ENCODE results near the gene E2F1.
"Not testable (repeated sequence)": the region's sequence is repeated elsewhere in the genome, so short reads cannot be mapped to it uniquely, and the experiment has no call there.

E2F1 gene

DNA sequence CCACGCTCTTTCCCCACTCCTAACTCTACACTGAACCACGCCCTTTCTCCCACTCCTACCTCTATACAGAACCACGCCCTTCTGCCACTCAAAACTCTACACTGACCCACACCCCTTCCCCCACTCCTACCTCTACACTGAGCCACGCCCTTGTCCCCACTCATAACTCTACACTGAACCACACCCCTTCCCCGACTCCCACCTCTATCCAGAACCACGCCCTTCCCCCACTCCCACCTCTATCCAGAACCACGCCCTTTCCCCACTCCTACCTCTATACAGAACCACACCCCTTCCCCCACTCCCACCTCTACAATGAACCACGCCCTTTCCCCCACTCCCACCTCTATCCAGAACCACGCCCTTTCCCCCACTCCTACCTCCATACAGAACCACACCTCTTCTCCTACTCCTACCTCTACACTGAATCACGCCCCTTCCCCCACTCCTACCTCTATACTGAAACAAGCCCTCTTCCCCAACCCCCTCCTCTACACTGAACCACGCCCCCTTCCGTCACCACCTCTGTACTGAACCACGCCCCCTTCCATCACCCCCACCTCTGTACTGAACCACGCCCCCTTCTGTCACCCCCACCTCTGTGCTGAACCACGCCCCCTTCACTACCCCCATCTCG lies 23.8 kb upstream of the E2F1 start:
- no peak for DNase-seq

DNA sequence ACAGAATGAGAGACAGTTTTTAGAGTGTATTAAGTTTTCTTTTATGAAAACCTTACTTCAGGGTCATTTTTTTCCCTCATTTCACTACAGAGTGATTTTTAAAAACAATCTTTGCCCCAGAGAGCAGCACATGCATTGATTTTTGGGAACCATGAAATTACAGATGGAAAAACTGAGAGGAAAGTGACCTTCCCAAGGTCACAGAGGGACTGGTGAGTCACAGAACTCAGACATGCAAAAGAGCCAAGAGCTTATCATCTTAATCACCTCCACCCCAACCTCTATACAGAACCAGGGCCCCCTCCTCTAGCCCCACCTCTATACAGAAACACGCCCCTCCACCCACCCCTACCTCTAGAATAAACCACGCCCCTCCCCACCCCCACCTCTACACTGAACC lies 23.2 kb upstream of the E2F1 start:
- no peak for DNase-seq

DNA sequence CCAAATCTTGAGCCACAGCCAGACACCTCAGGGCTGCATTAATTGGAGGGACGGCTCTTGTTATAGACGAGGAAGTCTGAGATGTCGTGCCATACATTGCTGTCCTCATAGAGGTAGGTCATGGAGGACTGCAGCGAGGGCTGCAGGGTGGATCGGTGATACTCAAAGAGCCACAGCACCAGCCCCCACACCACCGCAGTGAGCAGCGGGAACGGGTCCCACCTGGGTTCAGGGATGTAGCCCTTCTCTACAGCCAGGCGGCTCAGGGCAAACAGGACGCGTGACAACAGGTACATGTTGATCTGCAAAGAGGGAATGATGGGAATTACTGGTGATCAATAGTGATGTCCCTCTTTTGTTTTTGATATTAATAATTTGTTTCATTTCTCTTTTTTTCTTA lies 21.5 kb upstream of the E2F1 start:
- DNase-seq = no peak

DNA sequence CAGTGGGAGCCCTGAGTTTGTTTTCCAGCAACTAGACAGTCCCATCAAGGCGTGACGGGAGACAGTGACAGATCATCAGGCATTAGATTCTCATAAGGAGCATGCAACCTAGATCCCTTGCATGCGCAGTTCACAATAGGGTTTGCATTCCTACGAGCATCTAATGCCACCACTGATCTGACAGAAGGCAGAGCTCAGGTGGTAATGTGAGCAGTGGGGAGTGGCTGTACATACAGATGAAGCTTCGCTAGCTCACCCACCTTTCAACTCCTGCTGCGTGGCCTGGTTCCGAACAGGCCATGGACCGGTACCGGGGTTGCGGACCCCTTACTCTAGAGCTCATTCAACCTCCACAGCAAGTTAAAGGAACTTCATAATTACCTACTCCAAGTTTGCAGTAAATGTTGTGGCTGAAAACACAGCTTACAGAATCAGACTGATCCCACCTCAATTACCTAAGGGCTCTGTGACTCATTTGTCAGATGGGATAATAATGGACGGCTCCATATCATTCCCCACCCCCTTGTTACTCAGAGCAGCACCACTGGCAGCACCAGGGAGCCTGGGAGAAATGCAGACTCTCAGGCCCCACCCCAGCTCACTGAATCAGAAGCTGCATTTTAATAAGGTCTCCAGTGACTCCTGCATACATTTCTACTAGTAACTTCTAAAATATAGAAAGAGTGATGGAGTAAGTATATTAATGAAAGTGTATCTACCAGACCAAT lies 18.2 kb upstream of the E2F1 start:
- DNase-seq = no peak

DNA sequence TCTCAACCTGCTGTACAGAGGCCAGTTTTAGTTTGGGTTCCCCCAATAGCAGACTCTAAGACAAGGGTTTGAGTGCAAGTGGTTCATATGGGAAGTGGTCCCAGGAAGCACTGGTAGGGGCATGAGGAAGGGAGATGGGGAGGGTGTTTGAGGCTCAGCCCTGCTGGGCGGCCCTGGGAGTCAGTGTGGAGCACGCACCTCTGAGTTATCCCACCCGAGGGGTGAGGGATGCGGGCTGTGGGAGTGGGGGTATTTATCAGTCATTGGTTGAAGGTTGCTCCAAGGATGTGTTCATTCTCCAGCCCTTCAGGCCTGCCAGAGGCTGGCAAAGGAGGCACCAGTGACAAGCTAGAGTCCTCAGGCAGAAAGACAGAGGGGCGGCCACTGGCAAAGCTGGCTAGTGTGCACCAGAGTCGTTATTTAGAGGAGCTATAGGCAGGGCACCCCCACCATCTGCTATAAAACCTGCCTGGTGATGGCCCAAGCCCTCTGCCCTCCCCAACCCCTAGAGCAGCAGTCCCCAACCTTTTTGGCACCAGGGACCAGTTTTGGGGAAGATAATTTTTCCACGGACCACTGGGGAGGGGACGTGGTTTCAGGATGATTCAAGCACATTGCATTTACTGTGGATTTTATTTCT lies 17.4 kb upstream of the E2F1 start:
- no peak for DNase-seq

DNA sequence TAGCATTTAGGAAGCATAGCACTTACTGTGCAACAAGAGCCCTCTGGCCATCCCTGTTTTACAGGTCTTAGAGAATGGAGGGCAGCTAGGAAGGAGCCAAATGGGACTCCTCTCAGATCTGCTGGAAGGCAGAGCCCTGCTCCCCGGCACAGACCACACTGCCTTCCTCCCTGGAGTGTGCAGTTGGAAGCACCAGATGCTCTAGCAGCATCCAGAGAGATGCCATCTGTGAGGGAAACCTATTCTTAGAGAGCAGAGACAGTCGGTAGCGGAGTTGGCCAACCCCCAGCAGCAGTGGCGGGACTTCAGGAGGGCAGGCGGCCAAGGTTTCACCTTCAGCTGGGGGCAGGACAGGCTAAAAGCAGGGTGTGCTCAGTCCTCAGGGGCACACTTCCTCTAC lies 16.7 kb upstream of the E2F1 start:
- DNase-seq = no peak

DNA sequence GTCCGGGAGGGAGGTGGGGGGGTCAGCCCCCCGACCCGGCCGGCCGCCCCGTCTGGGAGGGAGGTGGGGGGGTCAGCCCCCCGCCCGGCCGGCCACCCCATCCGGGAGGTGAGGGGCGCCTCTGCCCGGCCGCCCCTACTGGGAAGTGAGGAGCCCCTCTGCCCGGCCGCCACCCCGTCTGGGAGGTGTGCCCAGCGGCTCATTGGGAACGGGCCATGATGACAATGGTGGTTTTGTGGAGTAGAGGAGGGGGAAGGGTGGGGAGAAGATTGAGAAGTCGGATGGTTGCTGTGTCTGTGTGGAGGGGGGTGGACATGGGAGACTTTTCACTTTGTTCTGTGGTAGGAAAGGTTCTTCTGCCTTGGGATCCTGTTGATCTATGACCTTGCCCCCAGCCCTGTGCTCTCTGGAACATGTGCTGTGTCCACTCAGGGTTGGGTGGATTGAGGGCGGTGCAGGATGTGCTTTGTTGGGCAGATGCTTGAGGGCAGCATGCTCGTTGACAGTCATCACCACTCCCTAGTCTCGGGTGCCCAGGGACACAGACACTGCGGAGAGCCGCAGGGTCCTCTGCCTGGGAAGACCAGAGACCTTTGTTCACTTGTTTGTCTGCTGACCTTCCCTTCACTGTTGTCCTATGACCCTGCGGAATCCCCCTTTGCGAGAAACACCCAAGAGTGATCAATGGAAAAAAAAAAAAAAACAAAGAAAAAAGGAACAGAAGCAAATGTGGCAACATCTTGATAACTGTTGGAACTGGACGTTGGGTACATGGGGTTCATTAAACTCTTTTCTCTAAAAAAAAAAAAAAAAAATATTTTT lies 15.7 kb upstream of the E2F1 start:
- DNase-seq = no peak

DNA sequence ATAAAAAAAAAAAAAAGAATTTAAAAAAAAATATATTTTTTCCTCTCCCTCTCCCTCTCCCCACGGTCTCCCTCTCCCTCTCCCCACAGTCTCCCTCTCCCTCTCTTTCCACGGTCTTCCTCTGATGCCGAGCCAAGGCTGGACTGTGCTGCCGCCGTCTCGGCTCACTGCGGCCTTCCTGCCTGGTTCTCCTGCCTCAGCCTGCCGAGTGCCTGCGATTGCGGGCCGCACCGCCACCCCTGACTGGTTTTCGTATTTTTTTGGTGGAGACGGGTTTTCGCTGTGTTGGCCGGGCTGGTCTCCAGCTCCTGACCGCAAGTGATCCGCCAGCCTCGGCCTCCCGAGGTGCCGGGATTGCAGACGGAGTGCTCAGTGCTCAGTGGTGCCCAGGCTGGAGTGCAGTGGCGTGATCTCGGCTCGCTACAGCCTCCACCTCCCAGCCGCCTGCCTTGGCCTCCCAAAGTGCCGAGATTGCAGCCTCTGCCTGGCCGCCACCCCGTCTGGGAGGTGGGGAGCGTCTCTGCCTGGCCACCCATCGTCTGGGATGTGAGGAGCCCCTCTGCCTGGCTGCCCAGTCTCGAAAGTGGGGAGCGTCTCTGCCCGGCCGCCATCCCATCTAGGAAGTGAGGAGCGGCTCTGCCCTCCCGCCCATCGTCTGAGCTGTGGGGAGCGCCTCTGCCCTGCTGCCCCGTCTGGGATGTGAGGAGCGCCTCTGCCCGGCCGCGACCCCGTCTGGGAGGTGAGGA lies 14.7 kb upstream of the E2F1 start:
- DNase-seq = not testable (repeated sequence)

DNA sequence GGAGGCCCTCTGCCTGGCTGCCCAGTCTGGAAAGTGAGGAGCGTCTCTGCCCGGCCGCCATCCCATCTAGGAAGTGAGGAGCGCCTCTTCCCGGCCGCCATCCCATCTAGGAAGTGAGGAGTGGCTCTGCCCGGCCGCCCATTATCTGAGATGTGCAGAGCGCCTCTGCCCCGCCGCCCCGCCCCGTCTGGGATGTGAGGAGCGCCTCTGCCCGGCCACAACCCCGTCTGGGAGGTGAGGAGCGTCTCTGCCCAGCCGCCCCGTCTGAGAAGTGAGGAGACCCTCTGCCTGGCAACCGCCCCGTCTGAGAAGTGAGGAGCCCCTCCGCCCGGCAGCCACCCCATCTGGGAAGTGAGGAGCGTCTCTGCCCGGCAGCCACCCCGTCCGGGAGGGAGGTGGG lies 12.8 kb upstream of the E2F1 start:
- not testable (repeated sequence) for DNase-seq

DNA sequence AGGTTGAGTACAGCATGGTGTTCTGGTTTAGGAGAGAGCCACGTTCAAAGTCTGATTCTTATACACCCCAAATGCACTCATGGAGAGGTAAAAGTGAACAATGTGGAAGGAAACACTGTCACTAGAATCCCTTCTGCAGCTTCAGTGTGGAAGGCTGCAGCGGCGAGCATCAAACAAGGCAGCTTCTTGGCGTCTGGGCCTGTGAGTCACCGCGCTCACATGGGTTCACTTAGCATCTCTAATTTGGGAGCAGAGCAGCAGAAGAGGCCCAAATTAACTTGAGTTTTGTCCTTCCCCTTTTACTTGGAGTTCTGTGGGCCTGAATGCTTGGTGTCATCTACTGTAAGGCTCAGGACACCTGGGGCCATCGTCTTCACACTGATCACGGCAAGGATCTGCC lies 10.9 kb upstream of the E2F1 start:
- DNase-seq = no peak

DNA sequence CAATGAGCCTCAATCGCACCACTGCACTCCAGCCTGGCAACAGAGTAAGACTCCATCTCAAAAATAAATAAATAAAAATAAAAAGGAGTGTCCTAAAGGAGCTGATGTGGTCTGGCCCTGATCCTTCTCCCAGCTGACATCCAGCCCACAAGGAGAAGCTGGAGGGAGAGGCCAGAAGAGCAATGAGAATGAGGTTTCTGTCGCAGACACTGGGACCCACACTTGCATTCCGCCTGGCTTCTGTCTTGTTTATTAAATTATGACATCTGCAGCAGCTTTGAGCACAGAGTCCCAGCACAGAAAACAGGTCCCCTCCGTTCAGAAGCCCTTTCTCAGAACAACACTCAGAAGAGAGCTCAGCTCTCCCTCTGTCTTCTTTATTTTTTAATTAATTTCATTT lies 10.3 kb upstream of the E2F1 start:
- no peak for DNase-seq

DNA sequence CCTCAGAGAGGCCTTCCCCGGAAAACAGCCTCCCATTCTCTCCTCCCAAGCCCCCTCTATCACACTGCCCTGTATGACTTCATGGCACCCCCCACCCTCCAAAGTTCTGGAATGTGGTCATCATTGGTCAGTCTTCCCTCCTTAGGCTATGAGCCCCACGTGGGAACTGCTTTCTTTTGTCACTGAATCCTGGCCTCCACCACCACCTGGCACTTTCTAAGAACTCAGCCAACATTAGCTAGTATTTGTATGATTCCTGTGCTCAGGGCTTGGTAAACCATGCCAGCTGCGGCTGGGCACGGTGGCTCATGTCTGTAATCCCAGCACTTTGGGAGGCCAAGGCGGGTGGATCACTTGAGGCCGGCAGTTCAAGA lies 8.4 kb upstream of the E2F1 start:
- no peak for DNase-seq

DNA sequence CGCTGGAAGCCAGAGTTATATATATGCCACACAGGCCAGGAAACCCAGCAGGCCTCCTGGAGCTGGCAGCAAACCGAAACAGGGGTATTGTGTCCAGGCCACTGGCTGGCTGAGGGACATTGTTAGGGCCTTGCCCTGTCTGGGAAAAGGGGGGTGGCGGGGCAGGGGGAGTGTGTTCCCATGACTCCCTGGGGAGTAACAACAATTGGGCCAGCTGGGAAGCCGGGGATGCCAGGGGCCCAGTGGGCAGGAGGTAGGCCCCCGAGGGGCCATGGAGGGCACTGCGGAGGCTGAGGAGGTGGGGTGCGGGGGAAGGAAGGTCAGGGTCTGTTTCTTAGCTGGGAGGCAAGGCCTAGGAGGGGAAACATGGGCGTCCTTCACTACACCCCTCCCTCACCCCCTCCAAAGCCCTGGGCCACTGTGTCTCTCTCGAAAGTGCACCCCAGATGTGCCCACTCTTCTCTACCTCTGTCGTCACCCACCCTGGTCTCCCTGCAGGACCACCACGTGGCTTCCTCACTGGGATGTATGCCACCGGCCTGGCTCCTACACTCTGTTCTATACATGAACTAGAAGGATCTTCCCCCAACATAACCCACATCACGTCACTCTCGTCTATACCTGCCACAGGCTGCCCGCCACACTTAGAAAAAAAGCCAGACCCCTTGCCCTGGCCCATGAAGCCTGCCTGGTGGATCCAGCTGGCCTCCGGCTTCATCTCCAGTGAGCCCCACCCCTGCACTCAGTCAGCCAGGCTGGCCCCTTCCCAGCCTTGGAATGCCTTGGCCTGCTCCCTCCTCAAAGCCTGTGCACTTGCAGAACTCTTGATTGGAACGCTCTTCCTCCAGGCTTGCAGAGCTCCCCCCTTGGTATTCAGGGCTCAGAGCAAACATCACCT lies 7.8 kb upstream of the E2F1 start:
- no peak for DNase-seq

DNA sequence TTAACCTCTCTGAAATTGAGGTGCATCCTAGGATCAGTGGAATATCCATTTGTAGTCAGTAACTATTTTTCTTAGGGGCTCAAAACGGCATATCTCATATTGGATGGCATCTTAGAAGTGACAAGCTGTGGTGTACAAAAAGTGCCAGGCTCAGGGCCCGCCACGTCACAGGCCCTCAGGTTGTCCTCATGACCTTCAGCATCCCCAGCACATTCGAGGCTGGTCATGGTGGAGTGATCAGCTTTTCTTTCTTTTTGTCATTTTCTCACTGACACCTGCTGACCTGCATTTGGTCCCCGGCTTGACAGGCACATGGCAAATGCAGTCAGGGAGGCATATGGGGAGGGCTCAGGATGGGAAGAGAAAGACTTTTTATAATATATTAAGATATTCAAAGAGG lies 7.1 kb upstream of the E2F1 start:
- DNase-seq = no peak

DNA sequence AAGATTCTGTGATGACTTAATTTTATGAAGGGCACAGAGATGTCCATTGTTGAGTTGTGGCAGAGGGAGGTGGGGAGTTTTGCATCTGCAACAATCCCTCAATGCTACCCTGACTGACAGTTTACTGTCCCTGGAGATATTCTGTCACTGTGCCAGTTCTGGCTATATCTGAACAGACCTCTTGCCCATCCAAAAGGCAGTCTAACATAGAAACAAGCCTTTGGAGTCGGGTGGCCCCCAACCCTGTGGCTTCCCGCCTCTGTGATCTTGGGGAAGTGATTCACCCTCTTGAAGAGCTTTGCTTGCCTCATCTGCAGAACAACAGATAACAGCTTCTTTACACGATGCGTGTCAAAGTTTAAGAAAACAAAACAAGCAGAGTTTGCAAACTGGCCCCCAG lies 3.8 kb upstream of the E2F1 start:
- no peak for DNase-seq

DNA sequence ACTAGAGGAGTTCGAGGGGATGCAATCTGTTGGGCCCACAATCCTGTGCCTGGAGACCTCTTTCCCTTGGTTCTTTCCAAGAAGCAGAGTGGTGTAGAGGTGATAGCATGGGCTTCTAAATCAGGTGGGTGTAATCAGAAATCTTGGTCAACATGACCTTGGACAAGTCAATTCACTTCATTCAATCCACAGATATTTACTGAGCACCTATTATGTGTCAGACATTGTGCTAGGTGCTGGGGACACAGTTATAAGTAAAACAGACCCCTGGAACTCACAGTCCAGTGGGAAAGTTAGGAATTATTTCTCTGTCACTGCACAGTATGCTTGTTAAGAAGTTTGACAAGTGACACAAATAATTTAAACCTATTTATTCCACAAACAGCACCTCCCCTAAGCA lies 3.3 kb upstream of the E2F1 start:
- no peak for DNase-seq

DNA sequence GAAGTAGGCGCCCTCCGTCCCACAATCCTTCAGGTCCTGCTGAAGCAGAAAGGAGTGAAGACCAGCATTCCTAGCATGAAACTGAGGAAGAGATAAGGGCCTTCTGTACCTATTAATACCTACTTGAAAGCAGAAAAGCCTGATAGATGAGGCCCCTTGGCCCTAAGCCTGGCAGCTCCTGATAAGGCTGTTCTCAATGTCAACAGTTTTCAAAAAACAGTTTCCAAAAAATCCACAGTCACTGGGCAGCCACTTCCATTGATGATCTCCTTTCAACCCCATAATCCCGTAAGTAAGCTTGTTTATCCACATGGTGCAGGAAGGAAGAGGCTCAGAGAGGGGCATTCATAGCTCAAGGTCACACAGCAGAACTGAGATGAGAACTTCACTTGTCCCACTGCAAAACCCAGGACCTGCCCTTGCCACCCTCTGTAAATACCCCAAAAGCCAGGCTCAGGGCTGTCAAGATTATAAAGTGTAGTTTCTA lies 2.8 kb upstream of the E2F1 start:
- no peak for DNase-seq

DNA sequence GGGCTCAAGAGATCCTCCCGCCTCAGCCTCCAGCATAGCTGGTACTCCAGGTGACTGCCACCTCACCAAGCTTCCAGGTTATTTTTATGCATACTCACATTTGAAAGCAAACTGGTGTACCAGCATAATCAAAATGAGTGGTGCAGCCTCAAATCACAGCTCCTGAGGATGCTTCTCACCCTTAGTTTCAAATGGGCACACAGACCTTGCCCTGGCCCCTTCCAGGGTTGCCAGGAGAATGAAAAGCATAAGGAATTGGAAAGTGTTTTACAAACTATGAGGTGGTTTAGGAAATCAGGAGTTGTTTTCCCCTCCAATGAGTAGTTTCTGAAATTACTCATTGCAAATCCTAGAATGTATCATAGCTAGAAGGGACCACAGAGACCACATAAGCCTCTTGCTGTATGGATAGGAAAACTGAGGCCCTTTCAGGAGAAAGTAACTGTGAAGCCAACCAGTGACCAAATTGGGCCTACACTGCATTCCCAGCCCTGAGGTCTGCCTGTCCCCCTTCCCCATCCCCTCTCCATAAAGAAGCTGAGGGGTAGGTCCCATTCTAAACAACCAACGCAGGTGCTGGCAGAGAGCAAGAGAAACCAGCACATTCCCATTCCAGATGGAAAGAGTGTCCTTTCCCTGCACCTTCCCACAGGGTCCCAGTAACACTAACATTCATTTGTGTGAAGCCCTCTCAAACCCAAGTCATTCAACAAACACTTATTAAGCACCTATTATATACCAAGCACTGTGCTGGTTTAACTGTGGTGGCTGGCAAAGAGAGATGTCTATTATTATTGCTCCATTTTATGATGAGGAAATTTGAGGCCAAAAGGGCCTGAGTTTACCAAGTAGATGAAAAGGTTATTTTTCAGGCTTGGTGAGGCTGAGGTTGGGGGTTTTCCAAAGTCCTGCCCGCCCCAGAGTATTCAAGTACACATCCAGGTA lies 2.1 kb upstream of the E2F1 start:
- DNase-seq = no peak

DNA sequence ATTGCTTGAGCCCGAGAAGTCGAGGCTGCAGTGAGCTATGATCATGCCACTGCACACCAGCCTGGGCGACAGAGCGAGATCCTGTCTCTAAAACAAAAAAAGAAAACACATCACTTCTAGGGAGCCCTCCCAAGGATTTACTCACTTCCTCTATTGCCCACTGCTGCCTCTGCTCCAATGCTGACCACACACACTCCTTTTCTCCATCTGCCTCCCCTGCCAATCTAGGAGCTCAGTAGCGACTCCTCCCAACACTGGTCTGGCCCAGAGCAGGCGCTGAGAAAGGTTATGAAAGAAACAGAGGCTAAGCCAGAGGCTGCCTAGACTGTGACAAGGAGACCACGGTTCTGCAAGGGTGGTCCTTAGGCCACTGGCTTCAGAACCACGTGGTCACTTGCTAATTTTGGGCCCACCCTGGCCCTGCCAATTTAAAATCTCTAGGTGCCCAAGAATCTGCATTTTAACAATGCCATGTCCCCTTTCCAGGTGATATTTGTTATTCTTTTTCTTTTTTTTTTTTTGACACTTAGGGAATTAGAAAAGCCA lies 1.3 kb upstream of the E2F1 start:
- no peak for DNase-seq

DNA sequence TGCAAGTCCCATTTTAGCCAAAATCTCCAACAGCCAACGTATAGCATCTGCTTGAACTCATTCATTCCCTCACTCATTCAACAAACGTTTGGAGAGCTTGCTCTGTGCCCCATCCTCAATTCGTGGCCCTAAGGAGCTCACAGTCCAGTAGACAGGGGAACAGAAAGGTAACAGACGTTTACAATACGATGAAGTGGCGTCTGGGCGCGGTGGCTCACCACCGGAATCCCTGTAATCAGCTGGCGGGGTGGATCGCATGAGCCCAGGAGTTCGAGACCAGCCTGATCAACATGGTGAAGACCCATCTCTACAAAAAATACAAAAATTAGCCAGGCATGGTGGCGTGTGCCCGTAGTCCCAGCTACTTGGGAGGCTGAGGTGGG lies 790 bp upstream of the E2F1 start:
- DNase-seq = no peak
